Measurements from ENCODE around the gene PRMT3. TPM values are rescaled to one million over a fixed set of nuclear protein-coding genes. Genes with fewer than 3 reads are reported as not detected.

PRMT3 gene
- total RNA-seq, 1 experiment from 2014 or later: 22.6 TPM

DNA sequence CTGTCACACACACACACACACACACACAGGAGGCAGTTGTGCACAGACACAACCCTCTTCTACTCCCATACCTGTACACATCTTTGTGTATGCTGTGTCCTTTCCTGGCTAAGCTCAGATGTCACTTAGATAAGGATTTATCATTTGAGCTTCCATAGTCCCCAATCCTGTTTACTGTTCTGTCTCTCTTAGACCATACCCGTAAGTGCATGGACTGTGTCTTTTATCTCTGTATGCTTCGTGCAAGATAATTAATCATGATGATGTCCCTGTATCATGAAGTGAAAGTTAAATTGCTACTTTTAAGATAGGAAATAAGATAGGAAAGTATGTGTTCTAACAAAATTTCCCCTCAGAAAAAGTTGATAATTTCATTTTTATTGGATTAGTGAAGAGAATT is 30.3 kb downstream of the PRMT3 start:
- Mint-ChIP-seq H3K27me3 (ENCODE audit: low read depth) (no peaks in the 10 kb centered on the region), H3K4me1 (no peaks in the 10 kb centered on the region; a peak in 1 of 4 replicates), H3K9me3 (no peaks in the 10 kb centered on the region), H3K36me3 (ENCODE audit: insufficient read depth in 1 of 3, low read depth in 3 of 3) (peaks cover 0 to 17% (median 4%) of the 10 kb centered on the region in 3 experiments; a peak in 4 of 7 replicates), H3K27ac (peak overlapping the region in 1 of 3 experiments; percentile 1; a peak in 1 of 7 replicates), H3K4me3 (no peak overlapping the region)
- Histone ChIP-seq H3K4me2 (ENCODE audit: insufficient read depth, insufficient read length, low read length) (no peak overlapping the region), H2BK120ac (ENCODE audit: low read depth, low read length, poor library complexity, severe bottlenecking) (no peak overlapping the region), H3K23ac (ENCODE audit: insufficient read length, low read depth, low read length) (no peak overlapping the region), H3T11ph (ENCODE audit: low read length) (no peak overlapping the region), H4K20me1 (ENCODE audit: control insufficient read depth, insufficient read depth, insufficient read length) (no peaks in the 10 kb centered on the region), H4K5ac (ENCODE audit: insufficient read length, low read depth, low read length) (no peak overlapping the region), H3K27ac (ENCODE audit: insufficient read length, low read depth, low read length) (no peak overlapping the region), H3K9ac (ENCODE audit: extremely low read depth, insufficient read length, low read length) (no peak overlapping the region), H2BK5ac (ENCODE audit: insufficient read length, low read length) (no peak overlapping the region), H3K14ac (ENCODE audit: insufficient read depth, low read length) (no peak overlapping the region), H2BK15ac (ENCODE audit: low read depth, low read length) (no peak overlapping the region), H2AFZ (ENCODE audit: low read length) (no peak overlapping the region), H4K91ac (ENCODE audit: insufficient read length, low read depth, low read length) (no peak overlapping the region), H2BK20ac (ENCODE audit: low read depth, low read length, poor library complexity, severe bottlenecking) (no peak overlapping the region), H3K9me3 (ENCODE audit: control insufficient read depth, low read depth, low read length) (no peaks in the 10 kb centered on the region), H3K18ac (ENCODE audit: insufficient read length, low read depth, low read length) (no peak overlapping the region), H2BK12ac (ENCODE audit: insufficient read length, low read depth, low read length) (no peak overlapping the region), H3K27me3 (ENCODE audit: insufficient read depth, low read length) (no peaks in the 10 kb centered on the region), H3K4me1 (ENCODE audit: insufficient read depth, low read length) (no peaks in the 10 kb centered on the region), H3K23me2 (ENCODE audit: insufficient read length, low read depth, low read length, poor library complexity, severe bottlenecking) (no peaks in the 10 kb centered on the region), H3K79me1 (ENCODE audit: insufficient read depth, low read depth, low read length, poor library complexity, severe bottlenecking) (no peaks in the 10 kb centered on the region), H3K56ac (ENCODE audit: insufficient read length, low read depth, low read length) (no peak overlapping the region), H3K4ac (ENCODE audit: low read depth, low read length) (no peak overlapping the region), H4K8ac (replicated peaks; ENCODE audit: insufficient read length, low read depth, low read length) (no peak overlapping the region), H3K79me2 (ENCODE audit: insufficient read depth, low read length) (no peaks in the 10 kb centered on the region), H2AK5ac (ENCODE audit: insufficient read length, low read length) (no peak overlapping the region)
- WGBS (ENCODE audit: extremely low coverage, insufficient read length, low lambda C conversion rate): no CpG with 5 or more reads among the region's 2 CpGs
- no peak for DNase-seq
- no peak for TF ChIP-seq CTCF (conservative IDR thresholded peaks at IDR 0.05)
